GM18526 (cell line): Measurements from ENCODE around the gene PGAP2.

Experiments
- POLR2A ChIP-seq: IDR thresholded peaks from 3 replicates; pipeline ENCODE4 v1.6.1; 2011; ENCODE audit not compliant: insufficient read length; ENCODE audit errors: extremely low read depth

The PGAP2 gene

GRCh38 chr11:3840004-3840869, 31.9 kb downstream of the PGAP2 start:
- TF ChIP-seq POLR2A = no peak

GRCh38 chr11:3840870-3841425, 32.6 kb downstream of the PGAP2 start, which contains the start of gene RHOG:
TSS of gene RHOG (minus strand) at chr11:3840959. CDS start at chr11:3828138, 12,821 bp downstream.
- peak; percentile 62 for TF ChIP-seq POLR2A

DNA sequence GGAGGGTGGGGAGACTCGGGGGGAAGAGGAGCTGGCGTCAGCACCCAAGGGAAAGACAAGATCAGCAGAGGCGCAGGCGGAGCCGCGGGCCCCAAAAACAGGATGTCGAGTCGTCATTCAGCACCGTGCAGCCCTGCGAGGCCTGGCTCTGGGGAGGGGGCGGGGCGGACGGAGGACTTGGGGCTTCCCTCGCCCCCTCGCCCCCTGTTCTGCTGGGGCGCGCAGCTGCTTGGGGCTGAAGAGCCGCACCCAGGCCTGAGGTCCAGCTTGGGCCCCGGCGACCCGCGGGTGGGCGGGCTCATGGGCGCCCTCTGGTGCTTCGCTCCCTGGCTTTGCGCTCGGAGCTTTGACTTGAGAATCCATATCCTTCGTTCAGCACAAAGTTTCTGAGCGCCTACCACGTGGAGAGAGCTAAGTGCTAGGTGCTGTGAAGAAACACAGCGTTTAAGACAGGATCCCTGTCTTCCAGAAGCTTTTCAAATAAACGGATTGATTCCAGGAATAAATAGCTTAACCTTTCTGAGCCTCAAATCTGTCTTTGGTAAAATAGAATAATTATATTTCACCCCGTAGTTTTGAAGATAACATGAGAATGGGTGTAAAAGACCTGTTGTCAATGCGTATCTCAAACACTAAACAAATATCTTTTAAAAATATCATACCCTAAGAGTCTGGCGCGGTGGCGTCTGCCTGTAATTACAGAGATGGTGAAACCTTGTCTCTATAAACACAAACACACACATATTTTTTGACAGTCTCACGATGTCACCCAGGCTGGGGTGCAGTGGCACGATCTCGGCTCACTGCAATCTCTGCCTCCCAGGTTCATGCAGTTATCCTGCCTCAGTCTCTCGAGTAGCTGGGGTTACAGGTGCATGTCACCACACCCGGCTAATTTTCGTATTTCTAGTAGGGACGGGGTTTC, 33.3 kb downstream of the PGAP2 start:
- TF ChIP-seq POLR2A = peak; percentile 46

DNA sequence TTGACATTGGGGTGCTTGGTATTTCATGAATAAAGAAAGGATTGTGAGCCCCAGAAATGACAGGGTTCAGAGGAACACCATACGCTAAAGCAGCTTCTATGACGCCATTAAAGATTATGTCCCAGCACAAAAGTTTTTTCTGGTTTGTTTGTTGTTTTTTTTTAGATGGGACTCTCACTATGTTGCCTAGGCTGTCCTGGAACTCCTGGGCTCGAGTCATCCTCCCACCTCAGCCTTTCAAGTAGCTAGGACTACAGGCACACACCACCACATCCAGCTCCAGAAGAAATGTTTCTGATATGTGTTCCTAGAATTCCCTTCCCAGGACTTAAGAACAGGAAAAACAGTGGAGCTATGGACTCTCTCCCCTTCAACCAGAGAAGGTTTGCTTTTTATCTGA, 35.0 kb downstream of the PGAP2 start:
- no peak for TF ChIP-seq POLR2A

DNA sequence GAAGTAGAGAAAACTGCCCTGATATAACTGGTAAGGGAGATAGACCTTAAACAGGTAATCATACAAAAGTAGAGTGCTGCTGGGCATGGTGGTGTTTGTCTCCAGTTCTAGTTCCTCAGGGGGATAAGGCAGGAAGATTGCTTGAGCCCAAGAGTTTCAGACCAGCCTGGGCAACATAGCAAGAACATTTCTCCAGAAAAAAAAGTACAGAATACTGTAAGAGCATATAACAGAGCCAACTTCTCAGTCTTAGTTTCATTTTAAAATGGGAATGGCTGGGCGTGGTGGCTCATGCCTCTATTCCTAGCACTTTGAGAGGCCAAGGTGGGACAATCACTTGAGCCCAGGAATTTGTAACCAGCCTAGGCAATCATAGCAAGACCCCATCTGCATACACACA, 36.9 kb downstream of the PGAP2 start:
- no peak for TF ChIP-seq POLR2A

- no peak for TF ChIP-seq POLR2A
Observed at GRCh38 chr11:3845670-3846069, 37.3 kb downstream of the PGAP2 start.

DNA sequence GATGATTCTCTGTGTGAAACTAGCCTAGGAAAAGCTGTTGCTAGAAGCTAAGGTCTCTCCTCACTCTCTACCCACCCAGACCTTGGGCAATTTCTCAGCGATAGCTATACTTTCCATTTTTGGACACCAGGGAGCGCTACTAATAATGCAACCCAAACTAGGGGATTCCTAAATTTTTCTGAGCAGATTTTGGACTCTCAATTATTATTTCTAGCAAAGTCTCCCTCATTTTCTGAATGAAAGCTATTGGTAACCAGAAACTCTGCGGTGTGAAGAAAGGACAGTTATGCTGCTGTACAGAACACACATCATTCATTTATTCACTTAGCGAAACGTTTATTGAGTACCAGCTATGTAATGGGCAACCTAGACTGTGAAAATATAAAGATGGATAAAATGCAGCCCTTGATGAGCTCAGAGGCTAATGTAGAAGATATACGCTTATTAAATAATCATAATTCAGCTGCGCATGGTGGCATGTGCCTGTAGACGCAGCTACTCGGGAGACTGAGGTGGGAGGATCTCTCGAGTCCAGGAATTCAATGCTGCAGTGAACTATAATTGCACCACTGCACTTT, 41.0 kb downstream of the PGAP2 start:
- TF ChIP-seq POLR2A = no peak

DNA sequence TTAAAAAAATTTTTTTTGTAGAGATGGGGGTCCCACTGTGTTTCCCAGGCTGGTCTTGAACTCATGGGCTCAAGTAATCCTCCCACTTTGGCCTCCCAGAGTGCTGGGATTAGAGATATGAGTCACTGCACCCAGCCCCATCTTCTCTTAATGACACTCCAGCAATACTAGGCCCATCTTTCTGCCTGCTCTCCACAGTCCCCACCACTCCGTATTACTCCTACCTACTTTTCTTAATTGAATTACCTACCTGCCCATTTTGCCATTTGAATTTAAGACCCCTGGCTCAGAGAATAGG, 45.1 kb downstream of the PGAP2 start:
- TF ChIP-seq POLR2A = no peak

GRCh38 chr11:3853899-3854659, 45.7 kb downstream of the PGAP2 start:
- TF ChIP-seq POLR2A = no peak

- TF ChIP-seq POLR2A = no peak
Observed at GRCh38 chr11:3854660-3854976, 46.3 kb downstream of the PGAP2 start.

DNA sequence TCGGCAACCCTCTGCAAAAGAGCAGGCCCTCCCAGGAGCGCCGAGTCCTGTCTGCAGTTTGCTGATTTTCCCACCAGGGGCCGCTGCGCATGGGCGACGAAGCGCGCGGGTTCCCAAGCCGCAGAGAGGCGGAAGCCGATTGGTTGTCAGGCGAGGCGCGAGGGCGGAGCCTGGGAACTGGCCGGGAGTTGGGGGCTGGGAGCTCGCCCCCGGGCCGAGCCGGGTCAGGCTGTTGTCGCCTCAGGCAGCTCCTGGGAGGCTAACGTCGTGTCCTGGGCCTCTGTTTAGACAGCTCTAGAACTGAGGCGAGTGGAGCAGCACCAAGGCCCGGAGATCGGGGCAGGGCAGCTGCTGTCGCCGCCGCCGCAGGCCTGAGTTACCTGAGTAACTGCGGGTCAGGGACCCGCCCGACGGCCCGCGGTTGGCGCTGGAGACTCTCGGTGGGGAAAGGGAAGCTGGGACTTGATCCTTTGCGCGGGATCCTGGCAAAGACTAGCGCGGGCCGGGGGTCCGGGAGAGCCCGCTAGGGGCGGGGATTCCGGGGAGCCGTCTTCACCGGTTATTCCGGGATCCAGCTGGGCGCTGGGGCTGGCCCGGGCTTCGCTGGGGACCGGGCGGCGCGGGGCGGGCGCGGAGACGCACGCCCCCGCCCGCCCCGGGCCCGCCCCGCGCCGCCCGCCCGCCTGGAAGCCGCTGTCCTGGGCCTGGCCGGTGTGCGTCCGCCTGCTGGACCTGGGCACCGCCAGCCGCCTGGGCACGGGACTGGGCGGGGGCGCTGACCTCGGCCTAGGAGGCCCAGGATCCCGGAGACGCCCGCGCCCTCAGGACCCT, 46.8 kb downstream of the PGAP2 start, which contains the start of gene STIM1:
Gene STIM1 (plus strand): TSS at position 688 of the 831 bp plus-strand sequence. CDS start 607 bp downstream, outside the sequence.
- TF ChIP-seq POLR2A = peak; percentile 58

- no peak for TF ChIP-seq POLR2A
Observed at GRCh38 chr11:3855808-3856491, 47.6 kb downstream of the PGAP2 start.

- TF ChIP-seq POLR2A = no peak
Observed at GRCh38 chr11:3856856-3857553, 48.6 kb downstream of the PGAP2 start.

GRCh38 chr11:3857628-3858027, 49.3 kb downstream of the PGAP2 start:
- TF ChIP-seq POLR2A = no peak
